Brain pericyte (primary cell): ENCODE results near the gene PITX3.
"Not testable (repeated sequence)": the region's sequence is repeated elsewhere in the genome, so short reads cannot be mapped to it uniquely, and the experiment has no call there.

Experiments used
- DNase-seq: peaks from one replicate; pipeline ENCODE4 v3.0.0-alpha.2; 2012; ENCODE audit warnings: low read depth, low spot score

The PITX3 gene

GRCh38 chr10:102226542-102226870 lies 14.8 kb downstream of the PITX3 start:
- no peak for DNase-seq

GRCh38 chr10:102225646-102226541 lies 15.4 kb downstream of the PITX3 start, which contains the start of gene ELOVL3:
TSS of gene ELOVL3 (plus strand) at chr10:102226299. CDS start at chr10:102226549, 250 bp downstream.
- peak; percentile 79 for DNase-seq

GRCh38 chr10:102222797-102223196 lies 18.5 kb downstream of the PITX3 start:
- no peak for DNase-seq

GRCh38 chr10:102220612-102221011 lies 20.7 kb downstream of the PITX3 start:
- no peak for DNase-seq

- no peak for DNase-seq
Observed at GRCh38 chr10:102219370-102219769, 21.9 kb downstream of the PITX3 start.

- DNase-seq, result not testable (repeated sequence)
Observed at GRCh38 chr10:102213599-102213998, 27.7 kb downstream of the PITX3 start.

- DNase-seq, result no peak
Observed at GRCh38 chr10:102211615-102212299, 29.6 kb downstream of the PITX3 start.

GRCh38 chr10:102208311-102209035 lies 32.8 kb downstream of the PITX3 start:
- no peak for DNase-seq

GRCh38 chr10:102202386-102202785 lies 38.9 kb downstream of the PITX3 start:
- DNase-seq, result no peak

GRCh38 chr10:102200751-102201640 lies 40.3 kb downstream of the PITX3 start:
- DNase-seq, result no peak

- DNase-seq, result no peak
Observed at GRCh38 chr10:102198027-102198426, 43.3 kb downstream of the PITX3 start.

GRCh38 chr10:102196893-102197292 lies 44.4 kb downstream of the PITX3 start:
- no peak for DNase-seq

- no peak for DNase-seq
Observed at GRCh38 chr10:102195296-102195870, 45.9 kb downstream of the PITX3 start.

- no peak for DNase-seq
Observed at GRCh38 chr10:102191956-102192355, 49.4 kb downstream of the PITX3 start.

- not testable (repeated sequence) for DNase-seq
Observed at GRCh38 chr10:102188941-102189898, 52.1 kb downstream of the PITX3 start.

GRCh38 chr10:102188298-102188940 lies 52.9 kb downstream of the PITX3 start:
- DNase-seq, result no peak

GRCh38 chr10:102185811-102186527 lies 55.3 kb downstream of the PITX3 start:
- DNase-seq, result no peak

- no peak for DNase-seq
Observed at GRCh38 chr10:102185272-102185671, 56.0 kb downstream of the PITX3 start.
